Measurements from ENCODE around the gene SYNJ1. TPM values are rescaled to one million over a fixed set of nuclear protein-coding genes. Genes with fewer than 3 reads are reported as not detected.

Gene SYNJ1
- total and polyA plus RNA-seq, 9 of the 15 experiments (the other 6 are each of a cell fraction or from before 2014, with no cell fraction given), result 2.4 to 10.6 (median 5.6) TPM

- no peak for TF ChIP-seq ZNF280B (CRISPR knock-in tag; IDR thresholded peaks at IDR 0.05)
- TF ChIP-seq CHD4 (IDR thresholded peaks at IDR 0.05; ENCODE audit: insufficient read depth, insufficient replicate concordance, low read depth, low read length, poor library complexity, severe bottlenecking), result peak; percentile 34
- no peak for TF ChIP-seq ZNF143 (CRISPR knock-in tag; IDR thresholded peaks at IDR 0.05)
- TF ChIP-seq ZNF121 (CRISPR knock-in tag; conservative IDR thresholded peaks at IDR 0.05), result no peak
- no peak for TF ChIP-seq ZBTB9 (CRISPR knock-in tag; IDR thresholded peaks at IDR 0.05)
- TF ChIP-seq ETS1 (conservative IDR thresholded peaks at IDR 0.05; ENCODE audit: control insufficient read depth, low read depth, low read length), result no peak
- peak; percentile 3; the same call in 1 of the 2 replicates for TF ChIP-seq CREB3L1 (IDR thresholded peaks at IDR 0.05; ENCODE audit: borderline replicate concordance, low read depth)
- no peak for TF ChIP-seq MAX (CRISPR knock-in tag; IDR thresholded peaks at IDR 0.05)
- TF ChIP-seq CBFA2T2 (conservative IDR thresholded peaks at IDR 0.05), result no peak
- TF ChIP-seq ZBTB17 (CRISPR knock-in tag; IDR thresholded peaks at IDR 0.05), result no peak
- TF ChIP-seq ZBTB7A (IDR thresholded peaks at IDR 0.05; ENCODE audit: borderline replicate concordance, control insufficient read depth, low read depth, low read length), result no peak
- TF ChIP-seq KLF16 (IDR thresholded peaks at IDR 0.05), result no peak
- no peak for TF ChIP-seq JUND (IDR thresholded peaks at IDR 0.05; ENCODE audit: borderline replicate concordance, low read depth, low read length)
- no peak for TF ChIP-seq JUND (tag; IDR thresholded peaks at IDR 0.05; ENCODE audit: borderline replicate concordance, low read depth, low read length)
- TF ChIP-seq FOXK1 (CRISPR knock-in tag; IDR thresholded peaks at IDR 0.05; ENCODE audit: borderline replicate concordance), result no peak
- no peak for TF ChIP-seq ZNF444 (CRISPR knock-in tag; IDR thresholded peaks at IDR 0.05)
- no peak for TF ChIP-seq ZNF740 (CRISPR knock-in tag; IDR thresholded peaks at IDR 0.05)
- no peak for TF ChIP-seq ZNF740 (tag; IDR thresholded peaks at IDR 0.05)
- no peak for TF ChIP-seq CTCFL (IDR thresholded peaks at IDR 0.05; ENCODE audit: borderline replicate concordance, insufficient read depth, low read depth, low read length, poor library complexity, severe bottlenecking)
Measured at GRCh38 chr21:32612999-32613337, 114.8 kb downstream of the SYNJ1 start (continued).

All from K562 (cell line).